ENCODE results near the gene CDC40.

GRCh38 chr6:110271732-110272022 is 91.5 kb downstream of the CDC40 start:
- TF ChIP-seq CTCF (IDR thresholded peaks at IDR 0.05; ENCODE audit: low read length) (no peak), EZH2 (IDR thresholded peaks at IDR 0.05; ENCODE audit: borderline replicate concordance, low read length) (no peak)
